Esophagus muscularis mucosa (tissue), 3 donors: Measurements from ENCODE around the gene GPR152.

Experiments used
- CTCF ChIP-seq, 3 experiments: fragments of 200-600 bp in 2 of 3; fragments of 450-650 bp in 1 of 3; sonication (generic) in 2 of 3; IDR thresholded peaks; one replicate each; pipeline ENCODE4 v1.5.1; 2017 to 2019; ENCODE audit warnings: antibody characterized with exemption in 3 of 3, mild to moderate bottlenecking in 2 of 3, moderate library complexity in 1 of 3
- EP300 ChIP-seq: sonication (generic); formaldehyde crosslinking; IDR thresholded peaks from one replicate; pipeline ENCODE4 v1.6.1; 2017; ENCODE audit warnings: antibody characterized with exemption

- TF ChIP-seq EP300 (no peak), CTCF (IDR thresholded peaks at IDR 0.05) (no peak)
Observed at GRCh38 chr11:67500484-67500821, 47.9 kb upstream of the GPR152 start.
